Ishikawa (cell line): ENCODE data around the gene RNF181.

ENCODE experiments used
- CEBPB ChIP-seq: IDR thresholded peaks from 2 replicates; pipeline ENCODE4 v1.6.1; 2012
- CREB1 ChIP-seq: IDR thresholded peaks from 2 replicates; pipeline ENCODE4 v1.6.1; 2012; ENCODE audit warnings: low read depth
- EGR1 ChIP-seq: IDR thresholded peaks from 2 replicates; pipeline ENCODE4 v1.6.1; 2012
- EP300 ChIP-seq: IDR thresholded peaks from 2 replicates; pipeline ENCODE4 v1.6.1; 2012; ENCODE audit warnings: borderline replicate concordance
- FOXM1 ChIP-seq: IDR thresholded peaks from 2 replicates; pipeline ENCODE4 v1.6.1; 2012; ENCODE audit warnings: low read depth, borderline replicate concordance
- NFIC ChIP-seq: IDR thresholded peaks from 2 replicates; pipeline ENCODE4 v1.6.1; 2012
- RAD21 ChIP-seq: IDR thresholded peaks from 2 replicates; pipeline ENCODE4 v1.6.1; 2012; ENCODE audit warnings: low read depth
- TAF1 ChIP-seq: IDR thresholded peaks from 2 replicates; pipeline ENCODE4 v1.6.1; 2012; ENCODE audit warnings: low read depth, mild to moderate bottlenecking
- TCF12 ChIP-seq: IDR thresholded peaks from 2 replicates; pipeline ENCODE4 v1.6.1; 2012; ENCODE audit warnings: low read depth
- YY1 ChIP-seq: IDR thresholded peaks from 2 replicates; pipeline ENCODE4 v1.6.1; 2012; ENCODE audit warnings: low read depth
- TF ChIP-seq, protein P1 (sequence below): IDR thresholded peaks from 2 replicates; pipeline ENCODE4 v1.6.1; 2012
- TF ChIP-seq, protein P2 (sequence below): IDR thresholded peaks from 2 replicates; pipeline ENCODE4 v1.6.1; 2012; ENCODE audit warnings: low read depth, mild to moderate bottlenecking

DNA sequence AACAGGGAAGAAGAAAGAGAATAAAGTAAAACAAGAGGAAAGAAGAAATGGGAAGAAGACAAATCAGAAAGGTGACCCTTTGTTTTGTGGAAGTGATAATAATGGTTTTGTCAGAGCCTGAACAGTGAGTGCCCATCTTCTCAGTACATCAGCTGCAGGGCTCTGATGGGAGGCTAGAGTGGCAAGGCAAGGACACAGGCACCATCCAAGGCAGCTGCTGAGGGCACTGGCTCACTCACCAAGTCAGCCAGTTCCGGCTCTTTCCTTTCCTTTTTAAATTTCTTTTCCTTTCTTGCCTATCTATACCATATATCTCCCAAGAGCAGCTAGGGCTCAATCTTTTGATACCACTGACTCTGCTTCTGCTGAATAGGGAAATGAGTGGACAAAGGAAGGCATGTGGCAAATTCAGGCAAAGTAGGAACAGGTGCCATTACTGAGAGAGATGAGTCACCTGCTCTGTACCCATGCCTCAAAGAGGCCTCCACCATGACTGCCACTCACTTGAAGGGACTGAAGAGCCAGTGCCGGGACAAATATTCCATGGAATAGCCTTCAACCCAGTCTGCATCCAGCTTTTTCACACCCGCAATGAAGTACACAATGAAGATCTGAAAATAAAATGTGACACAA is 40.4 kb upstream of the RNF181 start:
- TF ChIP-seq, protein P1, sequence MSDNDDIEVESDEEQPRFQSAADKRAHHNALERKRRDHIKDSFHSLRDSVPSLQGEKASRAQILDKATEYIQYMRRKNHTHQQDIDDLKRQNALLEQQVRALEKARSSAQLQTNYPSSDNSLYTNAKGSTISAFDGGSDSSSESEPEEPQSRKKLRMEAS = no peak
- TF ChIP-seq EGR1 (no peak), RAD21 (no peak), EP300 (no peak), CREB1 (no peak), NFIC (no peak), TAF1 (no peak), YY1 (no peak), CEBPB (no peak), TCF12 (no peak), FOXM1 (no peak)
- TF ChIP-seq, protein P2, sequence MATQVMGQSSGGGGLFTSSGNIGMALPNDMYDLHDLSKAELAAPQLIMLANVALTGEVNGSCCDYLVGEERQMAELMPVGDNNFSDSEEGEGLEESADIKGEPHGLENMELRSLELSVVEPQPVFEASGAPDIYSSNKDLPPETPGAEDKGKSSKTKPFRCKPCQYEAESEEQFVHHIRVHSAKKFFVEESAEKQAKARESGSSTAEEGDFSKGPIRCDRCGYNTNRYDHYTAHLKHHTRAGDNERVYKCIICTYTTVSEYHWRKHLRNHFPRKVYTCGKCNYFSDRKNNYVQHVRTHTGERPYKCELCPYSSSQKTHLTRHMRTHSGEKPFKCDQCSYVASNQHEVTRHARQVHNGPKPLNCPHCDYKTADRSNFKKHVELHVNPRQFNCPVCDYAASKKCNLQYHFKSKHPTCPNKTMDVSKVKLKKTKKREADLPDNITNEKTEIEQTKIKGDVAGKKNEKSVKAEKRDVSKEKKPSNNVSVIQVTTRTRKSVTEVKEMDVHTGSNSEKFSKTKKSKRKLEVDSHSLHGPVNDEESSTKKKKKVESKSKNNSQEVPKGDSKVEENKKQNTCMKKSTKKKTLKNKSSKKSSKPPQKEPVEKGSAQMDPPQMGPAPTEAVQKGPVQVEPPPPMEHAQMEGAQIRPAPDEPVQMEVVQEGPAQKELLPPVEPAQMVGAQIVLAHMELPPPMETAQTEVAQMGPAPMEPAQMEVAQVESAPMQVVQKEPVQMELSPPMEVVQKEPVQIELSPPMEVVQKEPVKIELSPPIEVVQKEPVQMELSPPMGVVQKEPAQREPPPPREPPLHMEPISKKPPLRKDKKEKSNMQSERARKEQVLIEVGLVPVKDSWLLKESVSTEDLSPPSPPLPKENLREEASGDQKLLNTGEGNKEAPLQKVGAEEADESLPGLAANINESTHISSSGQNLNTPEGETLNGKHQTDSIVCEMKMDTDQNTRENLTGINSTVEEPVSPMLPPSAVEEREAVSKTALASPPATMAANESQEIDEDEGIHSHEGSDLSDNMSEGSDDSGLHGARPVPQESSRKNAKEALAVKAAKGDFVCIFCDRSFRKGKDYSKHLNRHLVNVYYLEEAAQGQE = no peak
